ENCODE data around the gene HARS1. TPM values are rescaled to one million over a fixed set of nuclear protein-coding genes. Genes with fewer than 3 reads are reported as not detected.
"Not testable (repeated sequence)": the region's sequence is repeated elsewhere in the genome, so short reads cannot be mapped to it uniquely, and the experiment has no call there.

HARS1 gene
- total RNA-seq, 6 experiments from 2014 or later = 89.1 to 102 (median 96.8) TPM

DNA sequence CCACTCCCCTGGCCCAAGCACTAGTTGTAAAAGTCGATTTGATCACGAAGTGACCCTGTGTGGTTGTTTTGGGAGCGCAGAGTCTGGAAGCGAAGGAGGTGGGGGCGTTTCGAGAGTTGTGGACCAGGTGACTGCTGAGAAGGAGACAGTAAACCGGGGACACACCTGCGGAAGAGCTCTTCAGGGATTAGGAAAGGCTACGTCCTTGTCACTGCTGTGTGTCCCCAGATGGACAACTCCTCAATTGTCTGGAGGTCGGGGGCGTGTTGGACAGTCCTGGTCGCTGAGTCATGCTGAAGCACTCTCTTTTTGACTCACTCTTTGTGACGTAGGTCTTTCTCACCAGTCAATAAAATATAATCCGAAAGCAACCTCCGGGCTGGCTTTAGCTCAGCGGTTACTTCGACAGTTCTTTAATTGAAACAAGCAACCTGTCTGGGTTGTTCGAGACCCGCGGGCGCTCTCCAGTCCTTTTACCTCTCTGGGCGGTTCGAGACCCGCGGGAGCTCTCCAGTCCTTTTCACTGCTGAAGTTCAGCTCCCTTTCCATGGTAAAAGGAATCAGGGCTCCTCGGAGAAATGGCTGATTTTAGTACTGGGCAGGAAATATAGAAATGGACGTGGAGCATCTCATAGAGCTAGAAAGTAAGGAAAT lies 19.9 kb upstream of the HARS1 start:
- Mint-ChIP-seq H3K4me3 (peak overlapping the region; percentile 89), H3K4me1 (ENCODE audit: low read depth) (peaks cover 25% of the 10 kb centered on the region), H3K36me3 (ENCODE audit: low read depth) (peaks cover 16% of the 10 kb centered on the region), H3K9me3 (no peaks in the 10 kb centered on the region), H3K27me3 (ENCODE audit: insufficient read depth) (peaks cover 4% of the 10 kb centered on the region; the same call in 1 of the 2 replicates), H3K27ac (peak overlapping the region; percentile 74)
- TF ChIP-seq, protein P1, sequence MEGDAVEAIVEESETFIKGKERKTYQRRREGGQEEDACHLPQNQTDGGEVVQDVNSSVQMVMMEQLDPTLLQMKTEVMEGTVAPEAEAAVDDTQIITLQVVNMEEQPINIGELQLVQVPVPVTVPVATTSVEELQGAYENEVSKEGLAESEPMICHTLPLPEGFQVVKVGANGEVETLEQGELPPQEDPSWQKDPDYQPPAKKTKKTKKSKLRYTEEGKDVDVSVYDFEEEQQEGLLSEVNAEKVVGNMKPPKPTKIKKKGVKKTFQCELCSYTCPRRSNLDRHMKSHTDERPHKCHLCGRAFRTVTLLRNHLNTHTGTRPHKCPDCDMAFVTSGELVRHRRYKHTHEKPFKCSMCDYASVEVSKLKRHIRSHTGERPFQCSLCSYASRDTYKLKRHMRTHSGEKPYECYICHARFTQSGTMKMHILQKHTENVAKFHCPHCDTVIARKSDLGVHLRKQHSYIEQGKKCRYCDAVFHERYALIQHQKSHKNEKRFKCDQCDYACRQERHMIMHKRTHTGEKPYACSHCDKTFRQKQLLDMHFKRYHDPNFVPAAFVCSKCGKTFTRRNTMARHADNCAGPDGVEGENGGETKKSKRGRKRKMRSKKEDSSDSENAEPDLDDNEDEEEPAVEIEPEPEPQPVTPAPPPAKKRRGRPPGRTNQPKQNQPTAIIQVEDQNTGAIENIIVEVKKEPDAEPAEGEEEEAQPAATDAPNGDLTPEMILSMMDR (IDR thresholded peaks at IDR 0.05) = no peak
- peak; percentile 99 for DNase-seq

DNA sequence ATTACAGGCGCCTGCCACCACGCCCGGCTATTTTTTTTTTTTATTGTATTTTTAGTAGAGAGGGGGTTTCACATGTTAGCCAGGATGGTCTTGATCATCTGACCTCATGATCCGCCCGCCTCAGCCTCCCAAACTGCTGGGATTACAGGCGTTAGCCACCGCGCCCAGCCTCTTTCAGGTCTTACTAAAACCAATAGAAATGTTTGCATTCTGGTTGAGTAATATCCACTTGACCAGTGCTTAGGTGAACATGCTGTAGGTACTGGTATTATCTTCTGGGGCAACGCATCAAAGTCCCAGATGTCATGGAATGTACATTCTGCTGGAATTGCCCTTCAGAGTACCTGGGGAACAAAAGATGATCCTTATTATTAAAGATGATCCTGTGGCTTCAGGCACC lies 17.6 kb upstream of the HARS1 start:
- not testable (repeated sequence) for H3K27me3 Mint-ChIP-seq (ENCODE audit: insufficient read depth); H3K27ac Mint-ChIP-seq; DNase-seq; H3K9me3 Mint-ChIP-seq; H3K4me3 Mint-ChIP-seq
- peaks cover 32% of the 10 kb centered on the region for H3K36me3 Mint-ChIP-seq (ENCODE audit: low read depth)
- H3K4me1 Mint-ChIP-seq (ENCODE audit: low read depth) = peaks cover 25% of the 10 kb centered on the region

DNA sequence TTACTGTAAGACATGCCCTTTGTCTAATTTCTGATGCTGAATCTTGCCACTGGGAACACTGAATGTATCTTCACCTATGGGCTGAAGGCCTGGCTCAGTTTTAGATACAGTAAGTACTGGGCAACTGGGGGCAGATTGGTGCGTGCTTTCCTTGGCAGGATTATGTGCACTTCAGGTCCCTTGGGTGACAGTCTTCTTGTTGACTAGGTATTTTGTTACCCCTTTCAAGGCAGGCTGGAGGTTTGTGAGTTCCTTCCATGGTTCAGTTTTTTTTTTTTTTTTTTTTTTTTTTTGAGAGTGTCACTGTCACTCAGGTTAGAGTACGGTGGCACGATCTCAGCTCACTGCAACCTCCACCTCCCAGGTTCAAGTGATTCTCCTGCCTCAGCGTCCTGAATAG lies 16.6 kb upstream of the HARS1 start:
- no peak for DNase-seq
- H3K36me3 Mint-ChIP-seq (ENCODE audit: low read depth) = peaks cover 36% of the 10 kb centered on the region
- H3K4me1 Mint-ChIP-seq (ENCODE audit: low read depth) = peaks cover 19% of the 10 kb centered on the region
- TF ChIP-seq, protein P1 (IDR thresholded peaks at IDR 0.05) = no peak
- peaks cover 4% of the 10 kb centered on the region; the same call in 1 of the 2 replicates for H3K27me3 Mint-ChIP-seq (ENCODE audit: insufficient read depth)
- H3K4me3 Mint-ChIP-seq = no peak overlapping the region
- H3K9me3 Mint-ChIP-seq = no peaks in the 10 kb centered on the region
- no peak overlapping the region for H3K27ac Mint-ChIP-seq

DNA sequence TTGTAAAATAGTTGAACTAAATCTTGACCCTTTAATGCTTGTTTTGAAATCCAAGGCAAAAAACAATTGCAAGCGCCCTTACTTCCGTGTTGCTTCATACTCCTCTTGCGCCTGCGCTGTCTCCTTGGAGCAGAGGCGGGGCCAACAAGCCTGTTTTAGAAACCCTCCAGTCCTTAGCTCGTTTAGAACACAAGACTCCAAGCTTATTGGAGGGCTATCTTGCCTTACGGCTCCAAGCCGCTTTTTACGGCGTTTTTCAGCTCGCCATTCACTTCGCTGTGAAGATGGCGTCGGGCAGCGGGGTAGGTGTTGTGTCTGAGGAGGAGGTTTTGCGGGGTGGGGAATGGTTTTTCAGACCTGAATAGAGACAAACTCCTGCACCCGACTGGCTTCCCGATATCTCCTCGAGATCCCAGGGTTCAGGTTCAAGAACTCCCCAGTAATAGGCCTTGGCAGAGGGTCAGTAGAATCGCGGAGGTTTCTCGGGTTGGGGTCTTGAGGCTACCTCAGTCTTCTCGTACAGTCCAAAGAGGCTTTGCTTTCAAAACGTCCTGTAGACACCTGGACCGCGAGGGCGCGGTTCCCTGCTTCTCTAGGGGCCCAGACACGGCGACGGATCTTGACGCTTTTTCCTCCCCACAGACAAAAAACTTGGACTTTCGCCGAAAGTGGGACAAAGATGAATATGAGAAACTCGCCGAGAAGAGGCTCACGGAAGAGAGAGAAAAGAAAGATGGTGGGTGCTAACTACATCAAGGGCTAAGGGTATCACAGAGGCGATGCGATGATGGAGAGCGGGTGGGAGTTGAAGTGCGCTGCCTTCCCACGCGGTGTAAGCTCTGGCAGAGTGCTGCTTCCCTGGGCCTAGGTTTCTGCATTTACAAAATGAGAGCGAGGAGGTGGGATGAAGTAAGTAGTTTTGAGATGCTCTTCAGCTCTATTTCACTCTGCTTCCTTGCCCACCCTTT lies 9.3 kb upstream of the HARS1 start, which contains the start of gene ZMAT2:
ZMAT2 (plus strand) TSS at position 271 of the 968 bp plus-strand sequence; CDS start at position 285, 14 bp downstream.
- Mint-ChIP-seq H3K27ac (peak within 1 kb of the TSS; percentile 84), H3K4me3 (peak within 1 kb of the TSS; percentile 97), H3K36me3 (ENCODE audit: low read depth) (peaks cover 55% of the 10 kb centered on the region), H3K9me3 (no peaks in the 10 kb centered on the region), H3K4me1 (ENCODE audit: low read depth) (peaks cover 22% of the 10 kb centered on the region), H3K27me3 (ENCODE audit: insufficient read depth) (no peaks in the 10 kb centered on the region)
- TF ChIP-seq, protein P1 (IDR thresholded peaks at IDR 0.05) = no peak
- peak; percentile 99 for DNase-seq

DNA sequence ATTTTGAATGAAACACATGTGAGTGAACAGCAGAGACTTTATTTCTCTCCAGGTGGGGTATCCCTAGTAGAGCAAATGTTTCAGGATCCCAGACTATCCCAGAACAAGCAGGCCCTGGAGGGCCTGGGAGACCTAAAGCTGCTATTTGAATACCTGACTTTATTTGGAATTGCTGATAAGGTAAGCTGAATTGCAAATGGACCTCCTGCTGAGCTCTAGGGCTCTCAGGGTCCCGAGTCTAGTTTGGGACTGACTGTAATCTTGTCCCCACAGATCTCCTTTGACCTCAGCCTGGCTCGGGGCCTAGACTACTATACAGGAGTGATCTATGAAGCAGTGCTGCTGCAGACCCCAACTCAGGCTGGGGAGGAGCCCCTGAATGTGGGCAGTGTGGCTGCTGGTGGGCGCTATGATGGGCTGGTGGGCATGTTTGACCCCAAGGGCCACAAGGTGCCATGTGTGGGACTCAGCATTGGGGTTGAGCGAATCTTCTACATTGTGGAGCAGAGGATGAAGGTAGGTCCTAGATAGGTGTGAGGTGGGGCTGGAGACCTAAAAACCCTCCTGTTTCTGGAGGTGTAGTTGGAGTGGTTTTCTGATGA lies 5.8 kb upstream of the HARS1 start:
- no peaks in the 10 kb centered on the region for H3K9me3 Mint-ChIP-seq
- TF ChIP-seq, protein P1 (IDR thresholded peaks at IDR 0.05) = no peak
- DNase-seq = no peak
- no peak overlapping the region for H3K4me3 Mint-ChIP-seq
- no peak overlapping the region for H3K27ac Mint-ChIP-seq
- peaks cover 50% of the 10 kb centered on the region for H3K36me3 Mint-ChIP-seq (ENCODE audit: low read depth)
- H3K4me1 Mint-ChIP-seq (ENCODE audit: low read depth) = peaks cover 39% of the 10 kb centered on the region
- no peaks in the 10 kb centered on the region for H3K27me3 Mint-ChIP-seq (ENCODE audit: insufficient read depth)

Data from HFFc6 (cell line).